ENCODE results near the gene OR10J4.
"Not testable (repeated sequence)": the region's sequence is repeated elsewhere in the genome, so short reads cannot be mapped to it uniquely, and the experiment has no call there.

OR10J4 gene

GRCh38 chr1:159431904-159432303 is at the start of gene OR10J4:
Gene OR10J4, plus strand, starts transcription at chr1:159432204.
- no peak for DNase-seq

- no peak for DNase-seq
These were observed 25.2 kb upstream of the OR10J4 start for GRCh38 chr1:159406821-159407220.

- DNase-seq, result no peak
These were observed 23.1 kb upstream of the OR10J4 start for GRCh38 chr1:159408862-159409400.

GRCh38 chr1:159421821-159422220 is 10.2 kb upstream of the OR10J4 start:
- DNase-seq, result no peak

- no peak for DNase-seq
These were observed 3.5 kb upstream of the OR10J4 start for GRCh38 chr1:159428536-159428935.

- no peak for DNase-seq
These were observed 2.7 kb upstream of the OR10J4 start for GRCh38 chr1:159429074-159429861.

- DNase-seq, result no peak
These were observed 1.0 kb upstream of the OR10J4 start for GRCh38 chr1:159430985-159431384.

GRCh38 chr1:159436469-159436868 is 4.5 kb downstream of the OR10J4 start:
- no peak for DNase-seq

- DNase-seq, result no peak
These were observed 7.4 kb downstream of the OR10J4 start, which contains the start of gene OR10J1 for GRCh38 chr1:159439422-159439821. Gene OR10J1, plus strand, starts transcription at chr1:159439722. Its CDS starts 70 bp downstream, at chr1:159439792.

- no peak for DNase-seq
These were observed 9.4 kb downstream of the OR10J4 start for GRCh38 chr1:159441360-159441759.

- no peak for DNase-seq
These were observed 10.4 kb downstream of the OR10J4 start for GRCh38 chr1:159442428-159442827.

- DNase-seq, result no peak
These were observed 11.2 kb downstream of the OR10J4 start for GRCh38 chr1:159443066-159443750.

GRCh38 chr1:159444511-159444910 is 12.5 kb downstream of the OR10J4 start:
- DNase-seq, result no peak

GRCh38 chr1:159448181-159448580 is 16.2 kb downstream of the OR10J4 start:
- no peak for DNase-seq

GRCh38 chr1:159449605-159450004 is 17.6 kb downstream of the OR10J4 start:
- DNase-seq, result not testable (repeated sequence)

GRCh38 chr1:159459551-159459950 is 27.5 kb downstream of the OR10J4 start:
- DNase-seq, result no peak

GRCh38 chr1:159465191-159465603 is 33.2 kb downstream of the OR10J4 start:
- DNase-seq, result no peak

GRCh38 chr1:159468321-159468720 is 36.3 kb downstream of the OR10J4 start:
- DNase-seq, result no peak

- no peak for DNase-seq
These were observed 38.0 kb downstream of the OR10J4 start for GRCh38 chr1:159469921-159470533.

- DNase-seq, result no peak
These were observed 41.3 kb downstream of the OR10J4 start for GRCh38 chr1:159473335-159473734.

- no peak for DNase-seq
These were observed 42.9 kb downstream of the OR10J4 start for GRCh38 chr1:159474926-159475325.

All from stimulated activated CD4-positive, alpha-beta T cell treated with anti-CD3 and anti-CD28 coated beads, Interleukin-12 subunit alpha, Interleukin-12 subunit beta, amount 100 ng/mL, for 4 hours (primary cell).